Measurements from ENCODE around the gene PLEKHG7. TPM values are rescaled to one million over a fixed set of nuclear protein-coding genes. Genes with fewer than 3 reads are reported as not detected.

PLEKHG7 gene
- total and polyA plus RNA-seq, 2 experiments from 2014 or later: not detected

- WGBS, 2 experiments (ENCODE audit: low coverage in 1 of 2, low lambda C conversion rate in 2 of 2, missing lambda C conversion rate in 2 of 2): 86 to 87% methylated on average over 10 of the region's 10 CpGs
- Histone ChIP-seq H3K9me2 (ENCODE audit: insufficient read depth) (no peaks in the 10 kb centered on the region), H3K9me3 (ENCODE audit: low read depth) (no peaks in the 10 kb centered on the region), H3K4me3 (no peak overlapping the region), H3K36me3 (ENCODE audit: low read depth) (no peaks in the 10 kb centered on the region), H3K27me3 (replicated peaks; ENCODE audit: insufficient read depth) (no peaks in the 10 kb centered on the region), H4K20me1 (ENCODE audit: insufficient read depth) (no peaks in the 10 kb centered on the region), H3K4me1 (ENCODE audit: insufficient read depth) (0 out of 2 replicates have a peak, but pooled peaks cover 2% of the 10 kb centered on the region), H3K79me2 (ENCODE audit: insufficient read depth) (no peaks in the 10 kb centered on the region), H3K27ac (no peak overlapping the region), H3F3A (ENCODE audit: insufficient read depth) (peaks cover 5% of the 10 kb centered on the region), H2AFZ (no peak overlapping the region), H3K4me2 (ENCODE audit: unreplicated experiment) (no peak overlapping the region), H3K9ac (no peak overlapping the region)
- DNase-seq: no peak
- in situ Hi-C loops (cut with MboI): no loop called here
- TF ChIP-seq EZH2phosphoT487 (IDR thresholded peaks at IDR 0.05; ENCODE audit: insufficient read depth, low read depth): no peak
- TF ChIP-seq EZH2 (IDR thresholded peaks at IDR 0.05; ENCODE audit: insufficient read depth, poor library complexity, severe bottlenecking): no peak
Measured at GRCh38 chr12:92753976-92754885, 51.4 kb downstream of the PLEKHG7 start.

- 79 to 83% methylated on average over 3 of the region's 3 CpGs for WGBS, 2 experiments (ENCODE audit: low coverage in 1 of 2, low lambda C conversion rate in 2 of 2, missing lambda C conversion rate in 2 of 2)
- no peaks in the 10 kb centered on the region for H3K36me3 ChIP-seq (ENCODE audit: low read depth)
- H2AFZ ChIP-seq: no peak overlapping the region
- H3K9me3 ChIP-seq (ENCODE audit: low read depth): no peaks in the 10 kb centered on the region
- peaks cover 11% of the 10 kb centered on the region for H3F3A ChIP-seq (ENCODE audit: insufficient read depth)
- no peak for TF ChIP-seq EZH2phosphoT487 (IDR thresholded peaks at IDR 0.05; ENCODE audit: insufficient read depth, low read depth)
- TF ChIP-seq EZH2 (IDR thresholded peaks at IDR 0.05; ENCODE audit: insufficient read depth, poor library complexity, severe bottlenecking): no peak
- H3K27me3 ChIP-seq (replicated peaks; ENCODE audit: insufficient read depth): no peaks in the 10 kb centered on the region
- no peaks in the 10 kb centered on the region for H3K9me2 ChIP-seq (ENCODE audit: insufficient read depth)
- H3K4me2 ChIP-seq (ENCODE audit: unreplicated experiment): no peak overlapping the region
- no peak for DNase-seq
- H3K79me2 ChIP-seq (ENCODE audit: insufficient read depth): no peaks in the 10 kb centered on the region
- no peak overlapping the region for H3K9ac ChIP-seq
- in situ Hi-C loops (cut with MboI): no loop called here
- H3K4me1 ChIP-seq (ENCODE audit: insufficient read depth): peaks cover 7% of the 10 kb centered on the region
- H4K20me1 ChIP-seq (ENCODE audit: insufficient read depth): no peaks in the 10 kb centered on the region
- H3K27ac ChIP-seq: no peak overlapping the region
- no peak overlapping the region for H3K4me3 ChIP-seq
Measured at GRCh38 chr12:92756898-92757596, 54.3 kb downstream of the PLEKHG7 start.

GRCh38 chr12:92757597-92758121, 54.9 kb downstream of the PLEKHG7 start:
- Histone ChIP-seq H2AFZ (no peak overlapping the region), H3K9me3 (ENCODE audit: low read depth) (no peaks in the 10 kb centered on the region), H3K4me2 (ENCODE audit: unreplicated experiment) (no peak overlapping the region), H4K20me1 (ENCODE audit: insufficient read depth) (no peaks in the 10 kb centered on the region), H3K9me2 (ENCODE audit: insufficient read depth) (no peaks in the 10 kb centered on the region), H3K27me3 (replicated peaks; ENCODE audit: insufficient read depth) (no peaks in the 10 kb centered on the region), H3K9ac (no peak overlapping the region), H3K79me2 (ENCODE audit: insufficient read depth) (no peaks in the 10 kb centered on the region), H3K27ac (no peak overlapping the region), H3K4me1 (ENCODE audit: insufficient read depth) (peaks cover 7% of the 10 kb centered on the region), H3F3A (ENCODE audit: insufficient read depth) (peaks cover 11% of the 10 kb centered on the region), H3K36me3 (ENCODE audit: low read depth) (no peaks in the 10 kb centered on the region), H3K4me3 (no peak overlapping the region)
- 64 to 74% methylated on average over 5 of the region's 5 CpGs for WGBS, 2 experiments (ENCODE audit: low coverage in 1 of 2, low lambda C conversion rate in 2 of 2, missing lambda C conversion rate in 2 of 2)
- TF ChIP-seq EZH2 (IDR thresholded peaks at IDR 0.05; ENCODE audit: insufficient read depth, poor library complexity, severe bottlenecking): no peak
- in situ Hi-C loops (cut with MboI): no loop called here
- no peak for DNase-seq

- Histone ChIP-seq H3K27ac (peak overlapping the region; percentile 38), H3K9me3 (ENCODE audit: low read depth) (no peaks in the 10 kb centered on the region), H3K4me2 (ENCODE audit: unreplicated experiment) (no peak overlapping the region), H3K79me2 (ENCODE audit: insufficient read depth) (no peaks in the 10 kb centered on the region), H4K20me1 (ENCODE audit: insufficient read depth) (no peaks in the 10 kb centered on the region), H3K9me2 (ENCODE audit: insufficient read depth) (no peaks in the 10 kb centered on the region), H3K4me1 (ENCODE audit: insufficient read depth) (peaks cover 7% of the 10 kb centered on the region), H3K4me3 (no peak overlapping the region), H3K36me3 (ENCODE audit: low read depth) (no peaks in the 10 kb centered on the region), H2AFZ (no peak overlapping the region), H3K27me3 (replicated peaks; ENCODE audit: insufficient read depth) (no peaks in the 10 kb centered on the region), H3K9ac (no peak overlapping the region), H3F3A (ENCODE audit: insufficient read depth) (peaks cover 11% of the 10 kb centered on the region)
- TF ChIP-seq EZH2phosphoT487 (IDR thresholded peaks at IDR 0.05; ENCODE audit: insufficient read depth, low read depth) (no peak), EZH2 (IDR thresholded peaks at IDR 0.05; ENCODE audit: insufficient read depth, poor library complexity, severe bottlenecking) (no peak)
- in situ Hi-C loops (cut with MboI): no loop called here
- WGBS, 2 experiments (ENCODE audit: low coverage in 1 of 2, low lambda C conversion rate in 2 of 2, missing lambda C conversion rate in 2 of 2): 49 to 56% methylated on average over 3 of the region's 3 CpGs
- DNase-seq: peak; percentile 95
Measured at GRCh38 chr12:92759634-92760268, 57.0 kb downstream of the PLEKHG7 start.

Data from GM23248 (cell line).